AG04449 (cell line): ENCODE results near the gene ZNF587B.
"Not testable (repeated sequence)": the region's sequence is repeated elsewhere in the genome, so short reads cannot be mapped to it uniquely, and the experiment has no call there.

Experiments
- CTCF ChIA-PET: fragments of 350-600 bp; formaldehyde crosslinking; extraction: SDS; loops from one replicate; lab custom pipeline; 2021; ENCODE audit warnings: antibody characterized with exemption; lab: Yijun Ruan, JAX
- POLR2A ChIA-PET: fragments of 400-600, 350-600 bp; formaldehyde crosslinking; extraction: SDS; loops from one replicate; lab custom pipeline; 2020; ENCODE audit warnings: antibody characterized with exemption, inconsistent platforms; lab: Yijun Ruan, JAX
- DNase-seq: peaks from one replicate; pipeline ENCODE4 v3.0.0-alpha.2; 2010; ENCODE audit warnings: low read depth, low spot score
- H3K4me3 ChIP-seq: 2 replicates; pipeline ENCODE4 v1.5.1; 2011; ENCODE audit warnings: low read depth, mild to moderate bottlenecking, control low read depth, low read length
- TF ChIP-seq, protein P1 (sequence below): IDR thresholded peaks from one replicate; pipeline ENCODE4 v1.5.1; 2011; ENCODE audit warnings: mild to moderate bottlenecking, moderate library complexity, low read length, control low read depth, inconsistent platforms; ENCODE audit not compliant: insufficient read depth; ENCODE audit errors: missing control alignments

ZNF587B gene

DNA sequence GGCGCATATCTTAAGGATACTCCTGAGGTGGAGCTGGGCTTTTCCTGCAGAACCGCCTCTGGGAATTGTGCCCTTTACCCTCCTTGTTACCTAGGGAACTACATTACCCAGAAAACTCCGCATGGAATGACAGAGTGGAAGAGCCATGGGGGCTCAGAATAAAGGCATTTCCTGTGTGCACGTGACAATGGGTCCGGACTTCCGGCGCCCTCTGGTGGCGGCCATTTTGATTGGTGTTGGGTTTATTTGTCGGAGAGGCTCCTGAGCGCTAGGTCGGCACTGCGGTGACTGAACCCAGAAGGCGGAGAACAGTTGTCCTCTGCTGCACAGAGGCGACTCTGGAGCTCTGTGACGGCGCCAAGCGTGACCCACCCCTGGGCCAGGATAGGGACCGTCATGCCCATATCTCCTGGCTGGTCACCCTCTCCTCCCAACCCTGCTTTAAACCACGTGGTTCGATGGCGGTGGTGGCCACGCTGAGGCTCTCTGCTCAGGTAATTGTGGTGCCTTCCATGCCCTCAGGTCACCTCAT lies at the start of gene ZNF587B:
TSS of gene ZNF587B (plus strand) at position 229 of the 532 bp plus-strand sequence. CDS start at position 459, 230 bp downstream.
- DNase-seq = no peak
- TF ChIP-seq, protein P1, sequence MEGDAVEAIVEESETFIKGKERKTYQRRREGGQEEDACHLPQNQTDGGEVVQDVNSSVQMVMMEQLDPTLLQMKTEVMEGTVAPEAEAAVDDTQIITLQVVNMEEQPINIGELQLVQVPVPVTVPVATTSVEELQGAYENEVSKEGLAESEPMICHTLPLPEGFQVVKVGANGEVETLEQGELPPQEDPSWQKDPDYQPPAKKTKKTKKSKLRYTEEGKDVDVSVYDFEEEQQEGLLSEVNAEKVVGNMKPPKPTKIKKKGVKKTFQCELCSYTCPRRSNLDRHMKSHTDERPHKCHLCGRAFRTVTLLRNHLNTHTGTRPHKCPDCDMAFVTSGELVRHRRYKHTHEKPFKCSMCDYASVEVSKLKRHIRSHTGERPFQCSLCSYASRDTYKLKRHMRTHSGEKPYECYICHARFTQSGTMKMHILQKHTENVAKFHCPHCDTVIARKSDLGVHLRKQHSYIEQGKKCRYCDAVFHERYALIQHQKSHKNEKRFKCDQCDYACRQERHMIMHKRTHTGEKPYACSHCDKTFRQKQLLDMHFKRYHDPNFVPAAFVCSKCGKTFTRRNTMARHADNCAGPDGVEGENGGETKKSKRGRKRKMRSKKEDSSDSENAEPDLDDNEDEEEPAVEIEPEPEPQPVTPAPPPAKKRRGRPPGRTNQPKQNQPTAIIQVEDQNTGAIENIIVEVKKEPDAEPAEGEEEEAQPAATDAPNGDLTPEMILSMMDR = peak; percentile 17
- CTCF ChIA-PET = interaction anchor here (0.9 to 1.2 kb wide), 3 partner anchors 11 to 423 kb away, joined by 3 to 4 read pairs (median 3); no protein-coding TSS in a partner anchor
- POLR2A ChIA-PET = interaction anchor here (0.7 kb wide), 1 partner anchor 44 kb away, joined by 3 read pairs; no protein-coding TSS in a partner anchor
- H3K4me3 ChIP-seq = peak within 1 kb of the TSS; percentile 56

DNA sequence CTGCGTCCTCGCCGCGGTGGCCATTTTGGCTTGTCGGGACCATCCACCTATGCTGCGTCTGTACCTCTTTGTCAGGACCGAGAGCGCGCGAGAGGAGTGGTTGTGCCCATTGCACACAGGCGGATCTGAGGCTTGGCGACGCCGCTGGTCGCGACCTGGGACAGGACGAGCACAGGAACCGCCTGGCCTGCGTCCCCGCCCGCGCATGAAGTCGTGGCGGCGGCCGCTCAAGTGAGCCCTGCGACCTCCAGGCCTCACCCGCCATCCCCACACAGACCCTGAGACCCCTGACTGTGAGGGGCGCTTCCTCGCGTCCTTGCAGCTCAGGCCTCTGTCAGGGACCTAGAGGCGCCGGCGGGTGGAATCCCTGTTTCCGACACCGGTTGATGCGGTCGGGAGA lies 43.8 kb upstream of the ZNF587B start:
- no peak for DNase-seq
- CTCF ChIA-PET = no interaction called here
- TF ChIP-seq, protein P1 = no peak
- no peak overlapping the region for H3K4me3 ChIP-seq
- POLR2A ChIA-PET = interaction anchor here (0.6 kb wide), 1 partner anchor 44 kb away, joined by 3 read pairs; the partner anchor contains the start of gene ZNF587B

DNA sequence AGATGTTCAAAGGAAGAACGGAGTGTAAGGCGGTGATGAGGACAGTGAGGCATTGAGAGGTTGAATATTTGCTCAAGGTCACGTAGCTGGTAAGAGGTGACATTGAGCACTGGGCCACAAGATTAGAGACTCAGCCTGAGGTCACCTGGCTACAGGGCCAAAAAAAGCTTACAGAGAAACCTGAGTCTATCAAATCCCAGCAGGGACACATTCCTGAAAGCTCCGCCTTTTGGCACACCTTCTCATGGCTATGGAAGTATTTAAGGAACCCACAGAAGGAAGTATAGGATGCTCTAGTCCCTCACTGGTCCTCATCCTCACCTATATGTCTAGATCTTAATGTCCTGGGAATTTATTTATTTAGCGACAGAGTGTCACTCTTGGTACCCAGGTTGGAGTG lies 43.2 kb upstream of the ZNF587B start:
- ChIA-PET CTCF (no interaction called here), POLR2A (interaction anchor here (0.6 kb wide), 1 partner anchor 43 kb away, joined by 3 read pairs; the partner anchor contains the start of gene ZNF587B)
- DNase-seq = no peak
- TF ChIP-seq, protein P1 = no peak
- H3K4me3 ChIP-seq = no peak overlapping the region

DNA sequence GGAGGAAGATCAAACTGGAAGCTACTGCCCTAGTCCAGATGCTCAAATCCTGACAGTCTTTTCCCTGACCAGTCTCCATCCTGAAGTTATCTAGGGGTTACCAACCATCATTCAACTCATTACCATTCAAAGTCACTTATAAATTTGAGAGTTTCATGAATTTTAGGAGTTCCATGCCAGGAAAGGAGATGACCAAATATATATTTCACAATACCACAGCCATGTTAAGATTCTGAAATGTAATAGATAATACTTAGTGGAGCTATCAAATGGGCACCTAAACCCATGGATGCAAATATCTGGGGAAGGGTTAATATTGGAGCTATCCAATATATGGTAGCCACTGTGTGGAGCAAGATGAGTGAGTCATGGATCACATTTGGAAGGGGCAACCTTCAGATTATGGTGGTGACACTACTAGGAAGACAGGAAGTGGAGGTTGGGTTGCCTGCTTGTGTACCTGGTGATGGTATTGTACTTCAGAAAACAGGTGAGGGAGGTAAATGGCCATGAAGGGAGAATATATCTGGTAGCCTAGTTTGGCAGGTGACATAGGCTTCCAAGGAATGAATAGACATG lies 41.9 kb upstream of the ZNF587B start:
- POLR2A ChIA-PET = no interaction called here

DNA sequence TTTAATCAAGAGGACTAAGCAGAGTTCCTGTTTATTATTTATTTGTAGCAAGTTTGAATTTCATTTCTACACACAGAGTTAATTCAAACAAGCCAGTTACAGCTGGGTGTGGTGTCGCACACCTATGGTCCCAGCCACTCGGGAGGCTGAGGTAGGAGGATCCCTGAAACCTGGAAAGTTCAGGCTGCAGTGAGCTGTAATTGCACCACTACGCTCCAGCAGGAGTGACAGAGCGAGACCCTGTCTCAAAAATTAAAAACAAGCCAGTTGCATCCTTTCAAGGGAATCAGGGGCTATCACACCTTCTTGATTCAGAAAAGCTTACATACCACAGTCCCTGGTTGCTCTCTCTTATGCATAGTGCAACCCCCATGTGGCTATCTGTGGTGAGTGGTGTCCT lies 40.8 kb upstream of the ZNF587B start:
- TF ChIP-seq, protein P1 = no peak
- POLR2A ChIA-PET = no interaction called here
- CTCF ChIA-PET = interaction anchor here (1.3 kb wide), 1 partner anchor 11 kb away, joined by 3 read pairs; no protein-coding TSS in a partner anchor
- H3K4me3 ChIP-seq = no peak overlapping the region
- DNase-seq = no peak

More for the DNA sequence above, 41.9 kb upstream of the ZNF587B start:
- H3K4me3 ChIP-seq = no peak overlapping the region
- DNase-seq = no peak
- CTCF ChIA-PET = interaction anchor here (0.9 to 1.3 kb wide), 2 partner anchors 12 to 13 kb away, joined by 3 read pairs; no protein-coding TSS in a partner anchor
- TF ChIP-seq, protein P1 = no peak

DNA sequence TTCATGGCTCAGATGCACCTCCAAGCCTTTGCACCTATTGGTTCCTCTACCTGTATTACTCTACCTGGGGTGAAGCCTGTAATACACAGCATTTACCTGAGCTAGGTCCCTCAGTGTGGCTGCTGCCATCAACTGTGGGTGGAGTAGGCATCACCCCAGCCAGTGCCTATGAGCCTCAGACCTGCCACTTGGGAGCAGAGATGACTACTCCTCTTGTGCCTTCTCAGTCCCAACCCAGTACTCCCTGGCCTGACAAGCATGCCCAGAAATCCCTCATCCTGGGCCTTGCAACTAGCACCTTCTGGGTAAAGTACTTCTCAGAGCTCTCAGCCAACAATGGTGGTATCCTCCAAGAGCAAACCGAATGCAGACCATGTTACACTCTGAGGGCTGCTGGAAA lies 33.5 kb upstream of the ZNF587B start:
- DNase-seq, CTCF ChIA-PET, POLR2A ChIA-PET, H3K4me3 ChIP-seq: not testable (repeated sequence)
